IMR-90 (cell line): Measurements from ENCODE around the gene SLC16A7. TPM values are rescaled to one million over a fixed set of nuclear protein-coding genes. Genes with fewer than 3 reads are reported as not detected.

Source experiments
- ATAC-seq: fragments of 200-7000 bp; cut with Tn5 transposase; 2 replicates; pipeline ENCODE4 v1.9.1; 2020; ENCODE audit warnings: low read depth, mild to moderate bottlenecking, moderate library complexity
- BruUV-seq: library from RNA; stranded (reverse); fragments of 400-500 nt; replicated peaks from 2 replicates; lab custom pipeline; 2021; lab: Mats Ljungman, UMichigan
- CTCF ChIA-PET: fragments of 300-600 bp; formaldehyde crosslinking; extraction: SDS; loops from one replicate; lab custom pipeline; 2021; ENCODE audit warnings: antibody characterized with exemption; lab: Yijun Ruan, JAX
- POLR2A ChIA-PET: fragments of 300-600 bp; sonication (Branson Sonifier 250); formaldehyde crosslinking; loops from one replicate; lab custom pipeline; 2022; ENCODE audit warnings: antibody characterized with exemption; ENCODE audit not compliant: unreplicated experiment; lab: Charles Lee
- DNase-seq: peaks from one replicate; pipeline ENCODE4 v3.0.0; 2013
- H2AFZ ChIP-seq: replicated peaks from 2 replicates; pipeline ENCODE3; 2013; ENCODE audit warnings: low read length, mild to moderate bottlenecking; ENCODE audit not compliant: poor library complexity
- H2AK5ac ChIP-seq: 2 replicates; pipeline ENCODE4 v1.6.1; 2013; ENCODE audit warnings: low read depth, low read length, inconsistent platforms
- H2AK9ac ChIP-seq: replicated peaks from 2 replicates; pipeline ENCODE3; 2013; ENCODE audit warnings: mild to moderate bottlenecking, low read depth, low read length, moderate library complexity; ENCODE audit not compliant: poor library complexity
- H2BK120ac ChIP-seq: 2 replicates; pipeline ENCODE4 v1.6.1; 2013; ENCODE audit warnings: low read depth, low read length, inconsistent platforms
- H2BK15ac ChIP-seq: 3 replicates; pipeline ENCODE4 v1.6.1; 2013; ENCODE audit warnings: low read depth, low read length, inconsistent platforms
- H2BK20ac ChIP-seq: 2 replicates; pipeline ENCODE4 v1.6.1; 2013; ENCODE audit warnings: low read depth, mild to moderate bottlenecking, inconsistent platforms, low read length, moderate library complexity
- H2BK5ac ChIP-seq: 2 replicates; pipeline ENCODE4 v1.6.1; 2013; ENCODE audit warnings: mild to moderate bottlenecking, low read depth, low read length, inconsistent platforms; ENCODE audit not compliant: poor library complexity, severe bottlenecking
- H3K14ac ChIP-seq: replicated peaks from 2 replicates; pipeline ENCODE4 v1.6.1; 2013; ENCODE audit warnings: low read depth, low read length, inconsistent platforms
- H3K18ac ChIP-seq: 2 replicates; pipeline ENCODE4 v1.6.1; 2013; ENCODE audit warnings: low read depth, low read length, control low read depth
- H3K23ac ChIP-seq: 2 replicates; pipeline ENCODE4 v1.6.1; 2013; ENCODE audit warnings: low read depth, low read length, inconsistent platforms
- H3K27ac ChIP-seq: 2 replicates; pipeline ENCODE4 v1.5.1; 2013; ENCODE audit warnings: mild to moderate bottlenecking, control low read depth, low read length; ENCODE audit not compliant: insufficient read depth
- H3K27me3 ChIP-seq: 2 replicates; pipeline ENCODE4 v1.6.1; 2013; ENCODE audit warnings: low read length; ENCODE audit not compliant: control insufficient read depth, insufficient read depth
- H3K36me3 ChIP-seq: 2 replicates; pipeline ENCODE4 v1.6.1; 2013; ENCODE audit warnings: low read length, mixed read lengths; ENCODE audit not compliant: control insufficient read depth, insufficient read depth
- H3K4ac ChIP-seq: 2 replicates; pipeline ENCODE4 v1.6.1; 2013; ENCODE audit warnings: low read depth, low read length, inconsistent platforms
- H3K4me1 ChIP-seq: 2 replicates; pipeline ENCODE4 v1.6.1; 2013; ENCODE audit warnings: low read length, mixed read lengths; ENCODE audit not compliant: control insufficient read depth, insufficient read depth
- H3K4me2 ChIP-seq: 2 replicates; pipeline ENCODE4 v1.6.1; 2013; ENCODE audit warnings: low read depth, mild to moderate bottlenecking, control low read depth, low read length, moderate library complexity
- H3K4me3 ChIP-seq: 2 replicates; pipeline ENCODE4 v1.5.1; 2013; ENCODE audit warnings: low read depth, mild to moderate bottlenecking, control low read depth, low read length, moderate library complexity; ENCODE audit not compliant: insufficient read depth
- H3K56ac ChIP-seq: 2 replicates; pipeline ENCODE4 v1.6.1; 2013; ENCODE audit warnings: low read length, inconsistent platforms; ENCODE audit not compliant: insufficient read depth; ENCODE audit errors: extremely low read depth
- H3K79me1 ChIP-seq, 2 experiments: 2 replicates each; pipeline ENCODE4 v1.6.1; 2013; ENCODE audit warnings: low read length in 2 of 2, inconsistent platforms in 1 of 2, low read depth in 1 of 2
- H3K9ac ChIP-seq: 2 replicates; pipeline ENCODE4 v1.6.1; 2013; ENCODE audit warnings: low read depth, low read length, control low read depth
- H3K9me1 ChIP-seq: 2 replicates; pipeline ENCODE4 v1.6.1; 2013; ENCODE audit warnings: low read length, inconsistent platforms; ENCODE audit not compliant: insufficient read depth
- H3K9me3 ChIP-seq: 2 replicates; pipeline ENCODE4 v1.6.1; 2013; ENCODE audit warnings: low read length; ENCODE audit not compliant: control insufficient read depth, insufficient read depth
- H4K20me1 ChIP-seq: 2 replicates; pipeline ENCODE4 v1.6.1; 2013; ENCODE audit warnings: low read length, inconsistent platforms; ENCODE audit not compliant: insufficient read depth
- H4K5ac ChIP-seq: 2 replicates; pipeline ENCODE4 v1.6.1; 2013; ENCODE audit warnings: mild to moderate bottlenecking, low read depth, low read length, control low read depth
- H4K8ac ChIP-seq, 2 experiments: 2 replicates each; pipeline ENCODE4 v1.6.1; 2013; ENCODE audit warnings: low read depth in 2 of 2, low read length in 2 of 2, control low read depth in 1 of 2, inconsistent platforms in 1 of 2
- H4K91ac ChIP-seq: 2 replicates; pipeline ENCODE4 v1.6.1; 2013; ENCODE audit warnings: low read depth, low read length, inconsistent platforms; ENCODE audit not compliant: insufficient read depth
- BHLHE40 ChIP-seq: fragments of 150-350 bp; IDR thresholded peaks from 2 replicates; pipeline ENCODE4 v1.6.1; 2016; ENCODE audit warnings: mild to moderate bottlenecking, low read depth, low read length
- CEBPB ChIP-seq: IDR thresholded peaks from 2 replicates; pipeline ENCODE4 v1.6.1; 2012; ENCODE audit warnings: low read depth, low read length, improper control_type of control experiment
- CHD1 ChIP-seq: IDR thresholded peaks from 2 replicates; pipeline ENCODE4 v1.6.1; 2012; ENCODE audit warnings: low read depth, low read length, improper control_type of control experiment
- FOS ChIP-seq: fragments of 150-350 bp; IDR thresholded peaks from 2 replicates; pipeline ENCODE4 v1.6.1; 2016; ENCODE audit warnings: low read depth, low read length
- MAFK ChIP-seq: IDR thresholded peaks from 2 replicates; pipeline ENCODE4 v1.6.1; 2012; ENCODE audit warnings: low read depth, low read length, improper control_type of control experiment
- MAZ ChIP-seq: IDR thresholded peaks from 2 replicates; pipeline ENCODE4 v1.6.1; 2012; ENCODE audit warnings: low read depth, mild to moderate bottlenecking, low read length, improper control_type of control experiment, moderate library complexity, borderline replicate concordance
- MXI1 ChIP-seq: IDR thresholded peaks from 2 replicates; pipeline ENCODE4 v1.6.1; 2012; ENCODE audit warnings: low read depth, mild to moderate bottlenecking, low read length, moderate library complexity, borderline replicate concordance
- NFE2L2 ChIP-seq: fragments of 150-350 bp; IDR thresholded peaks from 2 replicates; pipeline ENCODE4 v1.6.1; 2016; ENCODE audit warnings: low read depth, mild to moderate bottlenecking, low read length
- POLR2A ChIP-seq: IDR thresholded peaks from 2 replicates; pipeline ENCODE4 v1.6.1; 2012; ENCODE audit warnings: mild to moderate bottlenecking, low read depth, low read length
- RCOR1 ChIP-seq: IDR thresholded peaks from 2 replicates; pipeline ENCODE4 v1.6.1; 2012; ENCODE audit warnings: mild to moderate bottlenecking, low read length, improper control_type of control experiment; ENCODE audit not compliant: insufficient replicate concordance
- SMC3 ChIP-seq: fragments of 150-350 bp; IDR thresholded peaks from 2 replicates; pipeline ENCODE4 v1.6.1; 2016; ENCODE audit warnings: low read depth, mild to moderate bottlenecking, antibody characterized with exemption, low read length, moderate library complexity
- USF2 ChIP-seq: fragments of 150-350 bp; IDR thresholded peaks from 2 replicates; pipeline ENCODE4 v1.6.1; 2017; ENCODE audit warnings: mild to moderate bottlenecking, antibody characterized with exemption, low read length, low read depth
- WGBS, 2 experiments: methylation state at CpG; one replicate each; pipeline versions ENCODE4 v1.1.5 to v1.1.7; 2013; ENCODE audit warnings: missing lambda C conversion rate in 2 of 2; ENCODE audit not compliant: insufficient read length in 1 of 2; ENCODE audit errors: extremely low coverage in 2 of 2; 5-methylcytosine and 5-hydroxymethylcytosine counted together
- dilution Hi-C: fragments of 300-500 bp; cut with HindIII; formaldehyde crosslinking; loops from one replicate; pipeline ENCODE4 v1.14.3; 2018; ENCODE audit warnings: low sequenced_read_pairs; ENCODE audit not compliant: unreplicated experiment
- in situ Hi-C: fragments of 300-500 bp; cut with MboI; formaldehyde crosslinking; loops from 3 replicates; pipeline ENCODE4 v1.14.3; 2019; ENCODE audit warnings: low sequenced_read_pairs, inconsistent platforms, mixed read lengths
- intact Hi-C: fragments of 100-400 bp; cut with micrococcal nuclease; formaldehyde crosslinking; loops from 2 replicates; pipeline ENCODE4 v1.10.0; 2022
- polyA plus RNA-seq, 3 experiments: library from polyadenylated mRNA; depleted of rRNA; stranded (reverse); fragments of >200 nt; gene quantifications; 2 replicates each; pipeline ENCODE4 v1.2.3, GENCODE V29; 2012; ENCODE audit warnings: low replicate concordance in 1 of 3
- total RNA-seq: library from RNA; depleted of rRNA; stranded (reverse); fragments of >200 nt; gene quantifications from 2 replicates; pipeline ENCODE4 v1.2.3, GENCODE V29; 2012
- TF ChIP-seq, protein P1 (sequence below): conservative IDR thresholded peaks from 2 replicates; pipeline ENCODE4 v1.5.1; 2012; ENCODE audit warnings: mild to moderate bottlenecking, low read depth, low read length, improper control_type of control experiment
- TF ChIP-seq, protein P2 (sequence below): fragments of 150-350 bp; IDR thresholded peaks from 2 replicates; pipeline ENCODE4 v1.6.1; 2016; ENCODE audit warnings: low read depth, mild to moderate bottlenecking, low read length, moderate library complexity, borderline replicate concordance

Gene SLC16A7
- total and polyA plus RNA-seq, 2 of the 4 experiments (the other 2 are of a cell fraction), result 2.6 to 21.5 TPM

- CTCF ChIA-PET, result interaction anchor here (0.7 kb wide), 1 partner anchor 12 kb away, joined by 3 read pairs; no protein-coding TSS in a partner anchor
- Histone ChIP-seq H3K36me3 (no peaks in the 10 kb centered on the region), H4K91ac (no peak overlapping the region), H3K27me3 (no peaks in the 10 kb centered on the region), H4K8ac (no peak overlapping the region), H4K20me1 (no peaks in the 10 kb centered on the region), H3K56ac (no peak overlapping the region), H3K9ac (no peak overlapping the region), H3K9me3 (0 out of 2 replicates have a peak, but pooled peaks cover 3% of the 10 kb centered on the region), H3K4me2 (no peak overlapping the region), H3K4me1 (no peaks in the 10 kb centered on the region), H3K79me1 (no peaks in the 10 kb centered on the region), H2BK20ac (no peak overlapping the region), H4K5ac (no peak overlapping the region), H2BK5ac (no peak overlapping the region), H3K14ac (no peak overlapping the region), H3K27ac (no peak overlapping the region), H3K18ac (no peak overlapping the region), H2AFZ (no peak overlapping the region), H3K4ac (no peak overlapping the region), H3K9me1 (no peaks in the 10 kb centered on the region), H2AK9ac (no peak overlapping the region), H3K4me3 (no peak overlapping the region), H3K23ac (no peak overlapping the region), H2BK120ac (no peak overlapping the region), H2BK15ac (no peak overlapping the region), H2AK5ac (no peak overlapping the region)
- TF ChIP-seq USF2, result no peak
- TF ChIP-seq CEBPB, result no peak
- TF ChIP-seq, protein P1, sequence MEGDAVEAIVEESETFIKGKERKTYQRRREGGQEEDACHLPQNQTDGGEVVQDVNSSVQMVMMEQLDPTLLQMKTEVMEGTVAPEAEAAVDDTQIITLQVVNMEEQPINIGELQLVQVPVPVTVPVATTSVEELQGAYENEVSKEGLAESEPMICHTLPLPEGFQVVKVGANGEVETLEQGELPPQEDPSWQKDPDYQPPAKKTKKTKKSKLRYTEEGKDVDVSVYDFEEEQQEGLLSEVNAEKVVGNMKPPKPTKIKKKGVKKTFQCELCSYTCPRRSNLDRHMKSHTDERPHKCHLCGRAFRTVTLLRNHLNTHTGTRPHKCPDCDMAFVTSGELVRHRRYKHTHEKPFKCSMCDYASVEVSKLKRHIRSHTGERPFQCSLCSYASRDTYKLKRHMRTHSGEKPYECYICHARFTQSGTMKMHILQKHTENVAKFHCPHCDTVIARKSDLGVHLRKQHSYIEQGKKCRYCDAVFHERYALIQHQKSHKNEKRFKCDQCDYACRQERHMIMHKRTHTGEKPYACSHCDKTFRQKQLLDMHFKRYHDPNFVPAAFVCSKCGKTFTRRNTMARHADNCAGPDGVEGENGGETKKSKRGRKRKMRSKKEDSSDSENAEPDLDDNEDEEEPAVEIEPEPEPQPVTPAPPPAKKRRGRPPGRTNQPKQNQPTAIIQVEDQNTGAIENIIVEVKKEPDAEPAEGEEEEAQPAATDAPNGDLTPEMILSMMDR, result no peak
- TF ChIP-seq NFE2L2, result no peak
- TF ChIP-seq CHD1, result no peak
- no peak for TF ChIP-seq RCOR1
- no peak for TF ChIP-seq MAZ
- no peak for TF ChIP-seq POLR2A
- TF ChIP-seq SMC3, result no peak
- no peak for TF ChIP-seq MAFK
- TF ChIP-seq FOS, result no peak
- TF ChIP-seq, protein P2, sequence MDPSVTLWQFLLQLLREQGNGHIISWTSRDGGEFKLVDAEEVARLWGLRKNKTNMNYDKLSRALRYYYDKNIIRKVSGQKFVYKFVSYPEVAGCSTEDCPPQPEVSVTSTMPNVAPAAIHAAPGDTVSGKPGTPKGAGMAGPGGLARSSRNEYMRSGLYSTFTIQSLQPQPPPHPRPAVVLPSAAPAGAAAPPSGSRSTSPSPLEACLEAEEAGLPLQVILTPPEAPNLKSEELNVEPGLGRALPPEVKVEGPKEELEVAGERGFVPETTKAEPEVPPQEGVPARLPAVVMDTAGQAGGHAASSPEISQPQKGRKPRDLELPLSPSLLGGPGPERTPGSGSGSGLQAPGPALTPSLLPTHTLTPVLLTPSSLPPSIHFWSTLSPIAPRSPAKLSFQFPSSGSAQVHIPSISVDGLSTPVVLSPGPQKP, result no peak
- TF ChIP-seq MXI1, result no peak
- TF ChIP-seq BHLHE40, result no peak
- BruUV-seq, result no TSS peak
- in situ Hi-C loops, result no loop called here
- 100% methylated on average over 3 of the region's 5 CpGs; no CpG with 5 or more reads in 1 of the 2 experiments for WGBS, 2 experiments
- dilution Hi-C loops, result no loop called here
- POLR2A ChIA-PET, result no interaction called here
- DNase-seq (no peak), ATAC-seq (no peak)
- intact Hi-C loops, result no loop called here
These were observed 83.1 kb downstream of the SLC16A7 start for GRCh38 chr12:59678759-59679411.
